Stimulated activated CD4-positive, alpha-beta T cell treated with anti-CD3 and anti-CD28 coated beads, Interleukin-2, amount 100 ng/mL, for 24 hours (primary cell): ENCODE data around the gene GNG13.

Experiments used
- DNase-seq, 2 donors: peaks; one replicate each; pipeline ENCODE4 v3.0.0-alpha.2; 2020

The GNG13 gene

DNA sequence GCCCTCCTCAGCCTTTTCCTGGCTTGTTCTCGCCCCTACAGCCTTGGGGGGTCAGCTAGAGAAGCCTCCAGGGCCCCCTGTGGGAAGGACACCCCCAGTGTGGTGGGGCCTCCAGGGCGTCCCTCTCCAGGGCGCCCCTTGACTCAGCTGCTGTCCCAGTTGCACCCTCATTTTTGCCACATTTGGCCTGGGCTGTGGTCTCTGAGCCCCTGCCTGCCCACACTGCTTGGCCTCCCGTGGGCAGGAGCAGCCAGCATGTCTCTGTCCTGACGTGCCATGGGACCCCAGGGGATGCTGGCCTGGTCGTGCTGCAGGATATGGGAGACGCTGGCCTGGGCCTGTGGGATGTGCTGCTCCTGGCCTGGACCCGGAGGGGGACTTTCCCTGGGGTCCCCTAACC, 7.1 kb downstream of the GNG13 start:
- DNase-seq = no peak

DNA sequence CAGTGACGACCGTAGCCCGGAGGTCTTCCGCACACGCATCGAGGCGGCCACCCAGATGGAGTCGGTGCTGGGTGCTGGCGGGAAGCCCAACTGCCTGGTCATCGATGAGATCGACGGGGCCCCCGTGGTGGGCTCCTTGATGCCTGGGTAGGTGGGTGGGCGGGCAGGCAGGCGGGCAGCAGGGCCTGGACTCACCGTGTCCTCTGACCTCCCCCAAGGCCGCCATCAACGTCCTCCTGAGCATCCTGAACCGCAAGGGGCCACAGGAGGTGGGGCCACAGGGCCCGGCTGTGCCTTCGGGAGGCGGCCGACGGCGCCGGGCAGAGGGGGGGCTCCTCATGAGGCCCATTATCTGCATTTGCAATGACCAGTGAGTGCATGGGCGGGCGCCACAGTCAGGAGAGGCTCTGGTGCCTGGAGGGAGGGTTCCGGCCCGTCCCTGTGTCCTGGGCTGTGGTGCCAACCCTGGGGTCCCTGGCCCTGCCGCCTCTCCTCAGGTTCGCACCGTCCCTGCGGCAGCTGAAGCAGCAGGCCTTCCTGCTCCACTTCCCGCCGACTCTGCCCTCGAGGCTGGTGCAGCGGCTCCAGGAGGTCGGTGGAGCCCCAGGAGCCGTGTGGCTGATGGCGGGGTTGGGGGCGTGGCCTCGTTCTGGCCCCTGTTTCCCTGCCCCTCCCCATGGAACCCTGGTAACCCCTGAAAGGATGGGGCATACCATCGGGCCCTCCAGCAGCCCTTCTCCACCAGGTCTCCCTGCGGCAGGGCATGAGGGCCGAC, 8.1 kb downstream of the GNG13 start:
- DNase-seq = no peak

DNA sequence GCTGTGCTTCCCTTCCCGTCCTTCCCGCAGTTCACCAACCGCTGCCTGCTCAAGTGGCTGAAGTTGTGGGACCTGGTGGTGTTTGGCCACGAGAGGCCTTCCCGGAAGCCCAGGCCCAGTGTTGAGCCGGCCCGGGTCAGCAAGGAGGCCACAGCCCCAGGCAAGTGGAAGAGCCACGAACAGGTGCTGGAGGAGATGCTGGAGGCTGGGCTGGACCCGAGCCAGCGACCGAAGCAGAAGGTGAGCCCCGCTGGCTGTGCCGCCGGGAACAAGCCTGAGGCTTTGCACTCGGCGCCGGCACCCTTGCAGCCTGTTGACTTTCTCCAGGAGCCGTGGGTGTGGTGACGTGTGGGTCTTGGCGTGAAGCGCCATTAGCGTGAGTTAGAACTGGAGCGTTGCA, 9.4 kb downstream of the GNG13 start:
- DNase-seq = no peak

DNA sequence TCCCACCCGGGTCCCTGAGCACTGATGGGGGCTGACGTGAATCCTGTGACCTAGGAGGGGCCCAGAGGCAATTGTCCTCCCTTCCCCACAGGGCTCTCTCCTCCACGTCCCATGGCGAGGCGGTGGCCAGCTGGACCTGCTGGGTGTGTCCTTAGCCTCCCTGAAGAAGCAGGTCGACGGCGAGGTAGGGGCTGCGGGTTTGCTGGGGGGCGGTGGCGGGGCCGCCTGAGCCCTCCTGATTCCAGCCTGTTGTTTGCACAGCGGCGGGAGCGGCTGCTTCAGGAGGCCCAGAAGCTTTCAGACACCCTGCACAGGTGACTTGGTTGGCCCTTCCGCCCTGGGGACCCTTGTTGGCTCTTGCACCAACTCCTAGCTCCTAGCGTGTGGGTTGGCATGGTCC, 10.4 kb downstream of the GNG13 start:
- no peak for DNase-seq

DNA sequence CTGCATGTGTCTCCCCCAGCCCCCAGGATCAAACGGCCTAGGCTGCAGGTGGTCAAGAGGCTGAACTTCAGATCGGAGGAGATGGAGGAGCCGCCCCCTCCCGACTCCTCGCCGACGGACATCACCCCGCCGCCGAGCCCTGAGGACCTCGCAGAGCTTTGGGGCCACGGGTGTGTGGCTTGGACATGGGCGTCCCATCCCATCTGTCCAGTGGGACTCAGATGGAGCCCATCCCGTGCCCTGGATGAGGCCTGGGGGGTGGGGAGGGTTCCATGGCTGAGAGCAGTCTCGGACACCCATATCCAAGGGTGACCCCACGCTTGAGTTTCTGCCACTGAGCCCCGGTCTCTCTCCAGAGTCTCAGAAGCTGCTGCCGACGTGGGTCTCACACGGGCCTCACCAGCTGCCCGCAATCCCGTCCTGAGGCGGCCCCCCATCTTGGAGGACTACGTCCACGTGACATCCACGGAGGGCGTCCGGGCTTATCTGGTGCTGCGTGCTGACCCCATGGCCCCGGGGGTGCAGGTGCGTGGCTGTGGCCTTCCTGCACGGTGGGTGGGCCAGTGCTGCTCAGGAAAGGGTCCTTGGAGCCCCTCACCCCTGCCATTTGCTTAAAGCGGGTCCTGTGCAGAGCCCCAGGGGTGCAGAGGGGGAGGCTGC, 11.2 kb downstream of the GNG13 start:
- DNase-seq = no peak

DNA sequence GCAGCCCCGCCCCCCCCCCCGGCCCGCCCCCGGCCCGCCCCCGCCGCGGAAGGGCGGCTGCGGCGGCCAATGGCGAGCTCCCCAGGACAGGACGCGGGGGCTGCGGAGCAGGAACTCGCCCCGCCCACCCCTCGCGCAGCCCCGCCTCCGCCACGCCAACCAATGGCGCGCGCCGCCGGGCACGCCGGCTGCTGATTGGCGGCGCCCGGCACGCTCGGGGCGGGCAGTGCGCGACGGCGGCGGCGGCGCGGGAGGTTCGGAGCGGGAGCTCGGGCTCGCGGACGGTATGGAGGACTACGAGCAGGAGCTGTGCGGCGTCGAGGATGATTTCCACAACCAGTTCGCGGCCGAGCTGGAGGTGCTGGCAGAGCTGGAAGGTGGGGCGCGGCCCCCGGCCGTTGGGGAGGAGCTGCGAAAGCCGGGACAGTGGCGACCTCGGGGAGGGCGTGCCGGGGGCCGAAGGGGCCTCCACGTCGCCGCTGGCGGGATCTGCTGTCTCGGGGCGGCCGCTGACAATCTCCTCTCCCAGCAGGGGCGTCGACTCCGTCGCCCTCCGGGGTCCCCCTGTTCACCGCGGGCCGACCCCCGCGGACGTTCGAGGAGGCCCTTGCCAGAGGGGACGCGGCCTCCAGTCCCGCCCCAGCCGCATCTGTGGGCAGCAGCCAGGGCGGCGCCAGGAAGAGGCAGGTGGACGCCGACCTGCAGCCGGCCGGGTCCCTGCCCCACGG, 12.0 kb downstream of the GNG13 start, which contains the start of gene CHTF18:
Gene CHTF18, plus strand, starts transcription at position 222 of the 728 bp plus-strand sequence. Its CDS starts 65 bp downstream, at position 287.
- peak; percentile 92 to 93 for DNase-seq

DNA sequence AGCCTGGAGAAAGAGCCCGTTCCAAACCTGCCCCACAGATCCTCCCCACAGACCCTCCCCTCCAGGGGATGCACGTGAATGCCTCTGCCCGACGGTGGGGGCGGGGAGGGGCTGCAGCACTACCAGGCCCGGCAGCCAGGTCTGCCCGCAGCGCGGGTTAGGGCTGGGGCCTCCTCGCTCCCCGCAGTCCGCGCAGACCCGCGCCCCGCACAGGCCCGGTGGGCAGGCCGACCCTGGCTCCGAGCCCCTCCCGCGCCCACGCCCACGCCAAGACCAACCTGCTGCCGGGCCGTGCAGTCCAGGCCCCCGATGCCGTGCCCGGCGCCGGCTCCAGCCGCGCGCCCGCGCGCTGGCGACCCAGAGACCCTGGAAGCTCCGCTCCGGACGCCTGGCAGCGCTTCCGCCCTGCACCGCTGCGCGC, 12.5 kb downstream of the GNG13 start, which contains the start of gene RPUSD1:
Gene RPUSD1, minus strand, starts transcription at position 404 of the 421 bp plus-strand sequence. CDS start 644 bp downstream, outside the sequence.
- peak in 1 of 2 donors; percentile 29 for DNase-seq

DNA sequence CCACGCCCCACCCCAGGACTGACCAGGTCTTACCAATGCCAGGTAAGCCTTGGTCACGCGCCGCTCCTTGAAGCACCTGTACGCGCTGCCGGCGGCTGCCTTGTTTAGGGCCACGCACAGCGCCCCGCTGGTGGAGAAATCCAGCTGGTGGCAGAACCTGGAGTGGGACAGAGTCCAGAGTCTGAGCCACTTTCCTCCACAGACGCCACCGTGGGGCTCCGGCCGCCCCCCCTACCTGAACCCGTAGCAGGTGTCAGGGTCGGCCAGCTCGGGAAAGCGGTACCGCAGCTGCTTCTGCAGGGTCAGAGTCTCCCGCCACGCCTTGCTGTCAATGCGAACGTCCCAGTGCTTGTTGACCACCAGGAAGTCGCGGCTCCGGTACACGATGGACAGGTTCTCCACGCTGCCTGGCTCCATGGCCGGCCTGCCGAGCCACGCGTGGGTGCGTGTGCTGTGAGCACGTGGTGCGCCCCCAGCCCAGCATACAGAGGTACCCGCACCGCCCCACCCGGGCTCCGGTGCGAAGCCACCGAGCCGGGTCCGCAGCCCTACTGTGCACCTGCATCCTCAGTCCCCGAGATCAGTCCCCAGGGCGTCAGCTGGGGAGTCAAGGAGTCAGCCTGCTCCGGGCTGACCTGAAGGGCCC, 13.1 kb downstream of the GNG13 start:
- no peak for DNase-seq

DNA sequence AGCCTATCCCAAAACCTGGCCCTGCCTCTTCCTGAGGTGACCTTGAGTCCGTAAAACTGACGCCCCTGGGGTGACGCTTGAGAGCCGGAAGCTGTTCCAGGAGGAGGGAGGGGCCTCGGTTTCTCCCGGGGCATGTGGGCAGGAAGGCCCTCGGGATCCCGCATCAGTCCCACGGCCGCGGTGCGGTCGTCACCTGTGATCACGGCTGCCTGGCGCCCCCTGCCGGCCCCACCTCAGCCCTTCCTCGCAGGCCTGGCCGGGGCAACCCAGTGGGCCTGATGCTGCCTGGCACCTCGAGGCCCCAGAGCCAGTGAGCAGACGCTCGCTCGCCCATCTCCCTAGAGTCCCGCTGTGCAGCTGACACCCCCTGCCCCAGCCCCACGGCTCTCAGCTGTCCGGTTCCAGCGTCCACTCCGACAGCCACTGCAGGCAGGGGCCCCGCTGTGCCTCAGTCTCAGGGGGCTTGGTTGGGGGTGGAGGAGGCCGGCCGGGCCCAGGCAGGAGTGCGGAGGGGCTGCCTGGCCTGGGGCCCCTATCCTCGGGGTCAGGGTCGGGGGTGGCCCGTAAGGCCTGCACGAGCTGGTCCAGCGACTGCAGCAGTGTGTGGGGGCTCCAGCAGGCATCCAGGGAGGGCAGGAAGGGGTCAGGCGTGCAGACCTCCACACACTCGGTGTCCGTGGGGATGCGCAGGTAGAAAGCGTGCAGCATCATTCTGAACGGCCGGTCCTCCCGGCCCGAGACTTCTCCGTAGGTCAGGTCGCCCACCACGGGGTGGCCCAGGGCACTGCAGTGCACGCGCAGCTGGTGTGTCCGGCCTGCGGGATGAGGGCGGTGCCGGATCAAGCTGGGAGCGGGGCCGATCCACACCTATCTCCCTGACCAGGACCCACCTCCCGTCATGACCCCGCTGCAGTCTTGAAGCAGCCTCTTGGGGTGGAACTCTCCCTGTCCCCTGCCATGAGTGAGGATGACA, 14.7 kb downstream of the GNG13 start:
- DNase-seq = peak; percentile 83 to 86

DNA sequence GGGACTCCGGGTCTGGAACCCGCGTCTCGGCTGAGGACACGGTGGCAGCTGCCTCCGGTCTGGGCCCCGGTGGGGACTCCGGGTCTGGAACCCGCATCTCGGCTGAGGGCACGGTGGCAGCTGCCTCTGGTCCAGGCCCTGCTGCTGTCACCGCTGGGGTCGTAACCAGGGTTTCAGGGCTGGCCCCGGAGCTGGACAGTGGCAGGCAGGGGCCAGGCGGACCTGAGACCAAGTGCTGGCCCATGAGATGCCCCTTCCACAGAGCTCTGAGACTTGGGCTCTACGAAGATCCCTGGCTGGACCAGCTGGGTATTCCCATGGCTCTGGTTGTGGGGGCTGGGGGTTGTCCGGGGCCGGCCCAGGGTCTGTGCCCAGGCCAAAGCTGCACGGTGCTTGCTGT, 16.1 kb downstream of the GNG13 start:
- DNase-seq = no peak

DNA sequence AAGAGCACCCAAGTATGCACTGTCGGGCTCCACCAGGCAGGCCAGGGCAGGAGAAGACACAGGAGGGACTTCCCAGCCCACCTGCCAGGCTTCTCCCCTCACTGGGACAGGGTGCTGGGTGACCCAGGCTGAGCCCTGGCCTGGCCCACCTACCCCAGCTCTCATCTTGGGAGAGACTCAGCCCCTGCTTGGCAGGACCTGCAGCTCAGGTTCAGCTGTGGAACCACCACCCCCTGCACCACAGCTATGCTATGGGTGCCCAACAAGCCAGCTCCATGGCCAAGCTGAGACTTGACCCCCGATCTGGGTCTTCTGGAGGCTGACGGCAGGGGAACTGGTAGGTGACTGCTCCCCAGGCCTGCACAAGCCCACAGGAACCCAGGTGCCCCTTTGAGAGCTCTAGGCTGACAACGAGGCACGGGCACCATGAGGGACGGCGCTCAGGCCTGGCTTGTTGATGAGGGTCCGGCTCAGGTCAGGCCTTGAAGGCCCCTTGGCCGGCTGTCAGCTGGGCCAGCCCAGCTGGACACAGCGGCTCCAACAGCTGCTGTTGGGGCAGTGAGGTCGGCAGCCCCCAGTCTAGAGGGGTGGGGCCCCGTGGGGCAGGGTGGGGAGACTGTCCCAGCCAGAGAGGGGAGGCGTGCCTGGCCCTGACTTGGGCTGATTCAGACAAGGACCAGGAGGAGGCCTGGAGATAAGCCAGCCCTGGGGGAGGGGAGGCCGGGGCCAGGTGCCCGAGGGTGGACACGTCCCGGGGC, 17.0 kb downstream of the GNG13 start:
- peak in 1 of 2 donors; percentile 29 for DNase-seq

DNA sequence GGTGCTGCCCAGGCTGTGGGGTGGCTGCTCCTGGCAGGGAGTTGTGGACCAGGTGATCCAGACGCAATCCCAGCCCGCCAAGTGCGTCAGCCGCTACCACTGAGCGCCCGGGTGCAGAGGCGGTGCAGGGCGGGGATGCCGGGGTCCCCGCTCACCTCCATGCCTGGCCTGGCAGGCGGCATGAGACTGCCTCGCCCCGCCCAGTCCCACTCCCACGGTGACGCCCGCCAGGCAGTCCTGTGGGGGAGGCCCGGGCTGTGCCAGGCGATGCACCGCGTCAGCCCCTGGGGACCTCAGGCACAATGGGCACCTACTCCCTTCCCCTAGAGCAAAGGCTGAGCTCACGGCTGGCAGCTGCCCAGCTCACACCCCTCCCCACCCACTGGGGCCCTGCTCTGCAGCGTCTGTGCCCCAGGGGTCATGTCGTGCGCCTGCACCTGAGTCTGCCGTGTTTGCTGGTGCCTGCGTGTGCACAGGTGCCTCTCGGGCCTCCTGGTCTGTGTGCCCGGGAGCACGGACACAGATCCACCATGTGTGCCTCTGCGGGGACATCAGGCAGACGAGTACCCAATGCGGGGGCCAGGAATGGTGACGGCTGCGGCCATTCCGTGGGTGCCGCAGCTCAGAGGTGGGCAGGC, 17.6 kb downstream of the GNG13 start:
- no peak for DNase-seq

DNA sequence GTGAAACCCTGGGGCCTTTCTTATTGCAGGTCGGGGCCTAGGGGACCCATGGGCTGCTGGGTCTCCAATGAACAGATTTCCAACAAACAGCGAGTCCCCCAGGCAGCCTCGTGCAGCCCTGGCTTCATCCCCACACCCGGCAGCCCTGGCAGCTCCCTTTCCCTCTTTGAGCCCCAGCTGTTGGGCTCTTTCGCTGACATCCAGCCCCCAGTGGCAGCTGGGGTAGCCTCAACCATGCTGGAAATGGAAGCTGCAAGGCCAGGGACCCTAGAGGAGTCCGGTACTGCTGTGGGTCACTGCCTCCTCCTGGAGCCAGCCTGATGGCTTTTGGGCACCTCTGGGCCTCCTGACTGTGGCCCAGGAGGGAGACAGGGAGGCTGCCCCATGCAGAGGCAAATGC, 18.3 kb downstream of the GNG13 start:
- DNase-seq = no peak

DNA sequence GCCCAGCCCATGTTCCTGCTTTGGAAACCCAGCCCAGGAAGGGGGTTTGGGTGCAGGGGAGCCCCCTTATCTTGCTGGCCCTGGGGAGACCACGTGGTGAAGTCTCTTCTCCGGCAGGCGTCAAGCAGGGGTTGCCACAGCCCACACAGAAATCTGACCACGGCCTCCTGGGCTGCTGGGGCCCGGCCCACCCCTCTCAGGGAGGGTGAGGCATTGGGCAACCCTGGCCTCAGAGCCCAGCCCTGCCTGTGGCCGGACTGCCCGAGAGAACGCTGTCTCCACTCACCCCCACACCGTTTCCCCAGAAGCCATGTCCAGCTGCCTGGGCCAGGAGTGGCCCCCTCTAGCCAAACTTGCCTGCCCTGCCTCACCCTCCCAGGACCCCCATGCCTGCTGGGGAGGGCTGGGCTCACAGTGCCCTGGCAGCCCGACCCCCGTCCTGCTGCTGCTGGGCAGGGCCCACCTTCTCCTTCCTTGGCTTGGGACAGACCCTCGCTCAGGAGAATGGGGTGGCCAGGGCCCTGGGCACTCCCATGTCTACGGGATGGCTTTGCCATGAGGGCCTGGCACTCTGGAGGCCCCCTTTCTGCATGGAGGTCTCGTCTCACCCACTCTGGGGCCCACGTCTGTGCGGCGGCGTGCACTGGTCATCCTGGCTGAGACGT, 19.1 kb downstream of the GNG13 start:
- no peak for DNase-seq

DNA sequence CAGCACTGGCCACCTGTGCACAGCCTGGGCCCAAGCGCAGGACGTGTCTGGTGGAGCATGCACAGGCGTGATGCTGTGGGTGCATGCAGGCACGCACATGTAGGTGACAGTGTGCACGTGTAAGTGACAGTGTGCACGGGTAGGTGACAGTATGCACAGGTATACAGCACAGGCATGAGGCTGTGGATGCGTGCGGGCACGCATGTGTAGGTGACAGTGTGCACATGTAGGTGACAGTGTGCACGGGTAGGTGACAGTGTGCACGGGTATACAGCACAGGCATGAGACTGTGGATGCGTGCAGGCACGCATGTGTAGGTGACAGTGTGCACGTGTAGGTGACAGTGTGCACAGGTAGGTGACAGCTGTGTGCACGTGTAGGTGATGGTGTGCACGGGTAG, 20.2 kb downstream of the GNG13 start:
- DNase-seq = no peak

DNA sequence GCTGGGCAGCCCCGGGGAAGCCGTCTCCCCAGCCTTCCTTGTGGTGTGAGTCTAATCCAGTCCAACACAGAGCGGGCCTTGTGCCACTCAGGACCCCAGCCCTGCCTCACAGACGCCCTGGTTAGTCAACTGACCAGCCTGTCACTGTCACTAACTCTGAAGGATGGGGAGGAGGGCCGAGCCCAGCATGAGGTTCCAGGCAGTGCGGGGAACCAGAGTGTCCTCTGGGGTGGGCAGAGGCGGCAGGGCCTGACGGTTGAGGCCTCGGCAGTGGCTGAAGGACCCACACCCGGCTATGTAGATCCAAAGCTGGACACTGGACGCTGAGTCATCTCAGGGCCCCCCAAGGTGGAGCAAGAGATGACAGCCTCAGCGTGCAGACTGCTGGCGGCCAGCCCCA, 21.0 kb downstream of the GNG13 start:
- DNase-seq = no peak

DNA sequence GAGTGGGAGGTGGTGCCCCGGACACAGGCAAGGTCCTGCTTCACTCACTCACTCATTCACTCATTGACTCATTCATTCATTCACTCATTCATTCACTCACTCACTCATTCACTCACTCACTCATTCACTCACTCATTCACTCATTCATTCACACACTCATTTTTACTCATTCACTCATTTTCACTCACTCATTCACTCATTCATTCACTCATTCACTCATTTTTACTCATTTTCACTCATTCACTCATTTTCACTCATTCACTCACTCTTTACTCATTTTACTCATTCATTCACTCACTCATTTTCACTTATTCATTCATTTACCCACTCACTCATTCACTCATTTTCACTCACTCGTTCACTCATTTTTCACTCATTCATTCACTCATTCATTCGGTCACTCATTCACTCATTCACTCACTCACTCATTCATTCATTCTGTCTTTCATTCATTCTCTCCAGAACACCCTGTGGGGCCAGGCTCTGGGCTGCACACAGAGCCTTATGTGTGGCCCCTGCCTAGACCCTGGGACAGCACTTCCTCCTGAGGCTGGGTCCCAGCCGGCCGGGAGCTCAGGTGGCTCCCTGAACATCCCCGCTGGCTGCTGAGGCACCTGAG, 21.5 kb downstream of the GNG13 start:
- no peak for DNase-seq

DNA sequence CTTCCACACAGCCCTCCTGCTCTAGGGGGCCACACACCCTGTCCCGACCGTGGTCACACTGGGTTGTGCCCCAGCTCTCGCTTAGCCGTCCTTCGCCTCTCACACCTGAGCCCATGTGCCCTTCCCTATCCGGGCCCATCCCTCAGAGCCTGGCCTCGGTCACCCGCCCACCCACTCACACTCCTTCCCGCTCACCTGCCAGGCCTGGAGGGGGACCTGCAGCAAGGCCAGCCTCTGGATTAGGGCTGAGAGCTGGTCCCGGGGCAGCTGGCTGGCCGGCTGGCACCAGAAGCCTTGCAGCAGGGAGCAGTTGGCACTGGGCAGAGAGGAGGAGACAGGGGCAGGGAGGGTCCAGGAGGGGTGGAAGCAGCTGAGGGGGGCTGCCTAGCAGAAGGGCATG, 22.1 kb downstream of the GNG13 start:
- no peak for DNase-seq

DNA sequence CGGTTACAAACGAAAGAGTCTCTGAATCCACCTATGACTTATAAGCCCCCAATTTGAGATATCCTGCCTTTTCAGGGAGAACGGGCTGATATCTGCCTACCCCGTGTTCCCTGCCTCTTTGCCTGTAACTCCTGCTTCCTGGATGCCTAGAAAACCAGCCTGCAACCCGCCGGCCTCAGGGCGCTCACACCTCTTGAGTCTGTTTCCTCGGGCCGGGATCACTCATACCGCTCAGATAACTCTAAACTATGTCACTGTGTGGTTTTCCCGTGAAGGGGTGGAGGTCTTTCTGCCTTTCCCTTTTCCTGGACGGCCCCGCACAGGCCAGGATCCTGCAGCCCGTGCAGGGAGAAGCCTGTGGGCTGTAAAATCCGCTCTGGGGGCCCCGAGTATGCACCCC, 22.7 kb downstream of the GNG13 start:
- DNase-seq = no peak

DNA sequence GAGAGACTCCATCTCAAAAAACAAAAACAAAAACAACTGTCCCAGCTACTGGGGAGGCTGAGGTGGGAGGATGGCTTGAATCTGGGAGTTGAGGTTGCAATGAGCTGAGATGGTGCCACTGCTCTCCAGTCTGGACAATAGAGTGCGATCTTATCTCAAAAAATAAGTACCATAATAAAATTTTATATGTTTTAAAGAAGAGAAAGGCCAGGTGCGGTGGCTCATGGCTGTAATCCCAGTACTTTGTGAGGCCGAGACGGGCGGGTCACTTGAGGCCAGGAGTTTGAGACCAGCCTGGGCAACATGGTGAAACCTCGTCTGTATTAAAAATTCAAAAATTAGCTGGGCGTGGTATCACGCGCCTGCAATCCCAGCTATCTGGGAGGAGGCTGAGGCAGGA, 23.7 kb downstream of the GNG13 start:
- DNase-seq = no peak
